T-helper 1 cell (primary cell): ENCODE results near the gene MLANA.
A peak's percentile ranks its signal among the peaks of the same experiment; 100 is the strongest.

ENCODE experiments used
- DNase-seq, 5 donors: peaks; one replicate each; pipeline ENCODE4 v3.0.0-alpha.2; 2012 to 2020

Gene MLANA

GRCh38 chr9:5908918-5909317, 18.2 kb downstream of the MLANA start:
- DNase-seq, result no peak

- DNase-seq, result peak in 1 of 5 donors; percentile 37
Measured at GRCh38 chr9:5909976-5910375, 19.3 kb downstream of the MLANA start.

- DNase-seq, result peak in 1 of 5 donors; percentile 31
Measured at GRCh38 chr9:5910413-5911057, 19.8 kb downstream of the MLANA start.

- no peak for DNase-seq
Measured at GRCh38 chr9:5915438-5915837, 24.7 kb downstream of the MLANA start.

GRCh38 chr9:5917273-5917672, 26.6 kb downstream of the MLANA start:
- DNase-seq, result no peak

- no peak for DNase-seq
Measured at GRCh38 chr9:5917888-5918287, 27.2 kb downstream of the MLANA start.

GRCh38 chr9:5918460-5918859, 27.8 kb downstream of the MLANA start:
- no peak for DNase-seq

- peak in 1 of 5 donors; percentile 54 for DNase-seq
Measured at GRCh38 chr9:5920860-5921328, 30.2 kb downstream of the MLANA start.

GRCh38 chr9:5922192-5922591, 31.5 kb downstream of the MLANA start:
- no peak for DNase-seq

- DNase-seq, result no peak
Measured at GRCh38 chr9:5931657-5932056, 41.0 kb downstream of the MLANA start.

- DNase-seq, result no peak
Measured at GRCh38 chr9:5938449-5938848, 47.8 kb downstream of the MLANA start.

GRCh38 chr9:5939530-5939929, 48.8 kb downstream of the MLANA start:
- DNase-seq, result no peak

- no peak for DNase-seq
Measured at GRCh38 chr9:5941214-5941613, 50.5 kb downstream of the MLANA start.

GRCh38 chr9:5945112-5945511, 54.4 kb downstream of the MLANA start:
- DNase-seq, result no peak

- no peak for DNase-seq
Measured at GRCh38 chr9:5947912-5948311, 57.2 kb downstream of the MLANA start.

GRCh38 chr9:5949103-5949699, 58.5 kb downstream of the MLANA start:
- DNase-seq, result peak in 1 of 5 donors; percentile 58

- DNase-seq, result no peak
Measured at GRCh38 chr9:5950261-5950660, 59.6 kb downstream of the MLANA start.

- DNase-seq, result no peak
Measured at GRCh38 chr9:5951686-5952211, 61.1 kb downstream of the MLANA start.

- no peak for DNase-seq
Measured at GRCh38 chr9:5953743-5954707, 63.3 kb downstream of the MLANA start.

GRCh38 chr9:5957166-5957565, 66.5 kb downstream of the MLANA start:
- DNase-seq, result no peak

GRCh38 chr9:5958273-5958672, 67.6 kb downstream of the MLANA start:
- DNase-seq, result no peak
